A549 treated with CpdA at 1 μM for 4 hours (cell line): ENCODE data around the gene CD300C. TPM values are rescaled to one million over a fixed set of nuclear protein-coding genes. Genes with fewer than 3 reads are reported as not detected.

ENCODE experiments used
- total RNA-seq: library from RNA; stranded (reverse); fragments of 200-300 nt; extraction: Qiagen RNA extraction; gene quantifications from 5 replicates; pipeline ENCODE4 v1.2.3, GENCODE V29; 2022; ENCODE audit warnings: low read depth

CD300C gene
- total RNA-seq: 0.09 to 0.49 TPM (median 0.27 TPM) in 4 of 5 replicates, not detected in the other

GRCh38 chr17:74545843-74546230 lies at the start of gene CD300C:
CD300C (minus strand) TSS chr17:74546115; CDS start chr17:74545782, 333 bp downstream.

GRCh38 chr17:74592087-74592990 lies 46.4 kb upstream of the CD300C start, which contains the start of gene CD300LD:
CD300LD (minus strand) TSS chr17:74592283; CDS start chr17:74592202, 81 bp downstream.

GRCh38 chr17:74567397-74567796 lies 21.5 kb upstream of the CD300C start, which contains the start of gene CD300H:
CD300H (minus strand) TSS chr17:74567509.

DNA sequence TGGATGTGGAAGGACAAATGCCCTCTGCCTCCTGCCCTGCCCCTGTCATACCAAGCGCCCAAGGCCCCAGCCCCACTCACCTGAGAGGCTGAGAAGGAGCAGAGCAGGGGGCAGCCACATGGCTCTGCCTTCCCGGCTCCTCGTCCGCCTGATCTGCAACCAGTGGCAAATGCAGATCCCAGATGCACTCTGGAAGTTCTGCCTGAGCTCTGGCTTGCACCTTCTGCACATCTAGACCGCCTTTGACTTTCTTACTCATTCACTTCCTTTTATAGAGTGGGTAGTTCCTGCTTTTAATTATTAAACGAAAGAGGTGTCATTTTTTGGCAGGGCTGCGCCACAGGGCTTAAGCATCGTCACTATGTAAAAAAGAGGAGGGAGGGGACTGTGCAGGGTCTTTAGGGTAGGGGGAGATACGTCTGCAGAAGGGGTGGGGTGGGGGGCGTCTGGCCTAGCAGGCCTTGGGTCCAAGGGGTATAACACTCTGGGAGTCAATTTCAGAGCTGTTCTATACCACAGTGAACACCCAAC lies 14.6 kb downstream of the CD300C start, which contains the start of gene CD300LB:
TSS of gene CD300LB (minus strand) at position 245 of the 531 bp plus-strand sequence. CDS start at position 120, 125 bp downstream.

Other genes with a start within 250 kb of the CD300C start
- 0.01 to 0.05 TPM in 2 of 5 replicates, not detected in the others for gene KIF19, start 219.9 kb downstream of the CD300C start, total RNA-seq
- gene BTBD17, start 184.2 kb downstream of the CD300C start, total RNA-seq: not detected in 5 replicates
- gene GPR142, start 178.6 kb downstream of the CD300C start, total RNA-seq: 0.03 TPM in 1 of 5 replicates, not detected in the others
- gene GPRC5C, start 114.0 kb downstream of the CD300C start, total RNA-seq: 56.4 to 90.7 TPM (median 82.3 TPM) in 5 replicates
- 0.05 TPM in 1 of 5 replicates, not detected in the others for gene CD300A, start 79.5 kb downstream of the CD300C start, total RNA-seq
- gene CD300LB, start 14.6 kb downstream of the CD300C start, total RNA-seq: 0.06 to 0.22 TPM (median 0.09 TPM) in 3 of 5 replicates, not detected in the others
- 0.45 to 0.78 TPM (median 0.63 TPM) in 4 of 5 replicates, not detected in the other for gene CD300H, start 21.4 kb upstream of the CD300C start, total RNA-seq
- gene CD300LD, start 46.2 kb upstream of the CD300C start, total RNA-seq: not detected in 5 replicates
- not detected in 5 replicates for gene CD300E, start 77.6 kb upstream of the CD300C start, total RNA-seq
- gene CD300LF, start 166.8 kb upstream of the CD300C start, total RNA-seq: not detected in 5 replicates
- gene RAB37, start 191.1 kb upstream of the CD300C start, total RNA-seq: 1.0 to 1.6 TPM (median 1.1 TPM) in 5 replicates
- 31.8 to 50.4 TPM (median 46.4 TPM) in 5 replicates for gene NHERF1, start 202.5 kb upstream of the CD300C start, total RNA-seq
- 50.8 to 65.8 TPM (median 54.7 TPM) in 5 replicates for gene NAT9, start 230.2 kb upstream of the CD300C start, total RNA-seq